Right renal pelvis (tissue), 4 donors: Measurements from ENCODE around the gene DEF6. TPM values are rescaled to one million over a fixed set of nuclear protein-coding genes. Genes with fewer than 3 reads are reported as not detected.

Experiments used
- DNase-seq, 4 donors: peaks; one replicate each; pipeline ENCODE4 v3.0.0-alpha.2; 2013; ENCODE audit warnings: low read depth in 4 of 4, low spot score in 3 of 4, missing footprints in 1 of 4
- polyA plus RNA-seq, 4 donors: library from polyadenylated mRNA; unstranded; fragments of 120-200 nt; gene quantifications; one replicate each; pipeline ENCODE4 v1.2.1, GENCODE V29; 2013; ENCODE audit not compliant: insufficient read length in 4 of 4

DEF6 gene
- polyA plus RNA-seq, 4 donors, result 2.7 to 4.1 (median 3.7) TPM

GRCh38 chr6:35368038-35368887, 70.6 kb downstream of the DEF6 start:
- no peak for DNase-seq

GRCh38 chr6:35370124-35370741, 72.6 kb downstream of the DEF6 start:
- no peak for DNase-seq

DNA sequence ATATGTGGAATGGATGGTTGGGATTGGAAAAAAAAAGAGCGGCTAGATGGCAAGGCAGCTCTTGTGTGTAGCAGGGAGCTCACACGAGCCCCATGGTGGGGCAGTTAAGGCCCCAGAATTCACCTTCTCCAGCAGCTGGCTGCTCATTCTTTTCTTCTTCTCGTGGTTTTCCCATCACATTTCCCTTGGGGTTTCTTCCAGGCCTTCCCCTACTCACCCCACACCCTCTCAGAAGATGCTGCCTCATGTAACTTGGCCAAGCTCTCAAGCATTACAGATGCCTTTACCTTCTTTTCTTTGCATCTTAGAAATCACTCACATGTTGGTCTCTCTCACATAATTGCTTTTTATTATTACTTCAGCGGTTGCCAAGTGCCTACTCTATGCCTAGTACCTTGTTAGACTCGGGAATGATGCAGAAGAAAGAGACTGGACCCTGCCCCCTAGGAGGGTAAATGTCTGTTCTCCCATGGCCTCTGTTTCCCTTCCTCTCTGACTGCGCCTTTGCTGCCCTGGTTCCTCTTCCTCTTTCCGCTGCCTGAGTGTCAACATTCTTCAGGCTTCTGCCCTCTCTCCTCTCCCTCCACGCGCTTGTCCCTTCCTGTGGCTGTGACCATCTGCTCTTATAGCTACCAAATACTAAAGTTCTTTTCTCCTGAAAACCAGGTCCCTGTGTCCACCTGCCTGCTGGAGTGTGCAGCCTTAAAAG, 73.3 kb downstream of the DEF6 start:
- DNase-seq, result no peak

Other genes starting within 250 kb of the DEF6 start
- gene TCP11, start 156.5 kb upstream of the DEF6 start, polyA plus RNA-seq, result 1 to 10 TPM; 2.2 to 3.1 (median 2.4) TPM
- gene SCUBE3, start 83.9 kb upstream of the DEF6 start, polyA plus RNA-seq, result 10 to 100 TPM; 39.9 to 52.2 (median 43.1) TPM
- 10 to 100 TPM; 43.4 to 50.2 (median 46.1) TPM for gene ZNF76, start 38.1 kb upstream of the DEF6 start, polyA plus RNA-seq
- gene PPARD, start 44.7 kb downstream of the DEF6 start, polyA plus RNA-seq, result 10 to 100 TPM; 22.5 to 27.5 (median 24.0) TPM
- gene FANCE, start 154.5 kb downstream of the DEF6 start, polyA plus RNA-seq, result 10 to 100 TPM in 2 of 4 donors, 1 to 10 TPM in 2; 9.4 to 11.3 (median 10.4) TPM
- gene RPL10A, start 170.6 kb downstream of the DEF6 start, polyA plus RNA-seq, result 1,000 to 10,000 TPM; 1,948 to 2,087 (median 2,028) TPM
- 10 to 100 TPM; 42.6 to 53.0 (median 47.7) TPM for gene TEAD3, start 199.3 kb downstream of the DEF6 start, polyA plus RNA-seq
- gene TULP1, start 215.1 kb downstream of the DEF6 start, polyA plus RNA-seq, result 1 to 10 TPM; 1.5 to 2.9 (median 2.4) TPM